RPMI8226 (cell line): ENCODE data around the gene MYO9B.
A peak's percentile ranks its signal among the peaks of the same experiment; 100 is the strongest.

ENCODE experiments used
- DNase-seq: peaks from one replicate; pipeline ENCODE4 v3.0.0-alpha.2; 2015

MYO9B gene

DNA sequence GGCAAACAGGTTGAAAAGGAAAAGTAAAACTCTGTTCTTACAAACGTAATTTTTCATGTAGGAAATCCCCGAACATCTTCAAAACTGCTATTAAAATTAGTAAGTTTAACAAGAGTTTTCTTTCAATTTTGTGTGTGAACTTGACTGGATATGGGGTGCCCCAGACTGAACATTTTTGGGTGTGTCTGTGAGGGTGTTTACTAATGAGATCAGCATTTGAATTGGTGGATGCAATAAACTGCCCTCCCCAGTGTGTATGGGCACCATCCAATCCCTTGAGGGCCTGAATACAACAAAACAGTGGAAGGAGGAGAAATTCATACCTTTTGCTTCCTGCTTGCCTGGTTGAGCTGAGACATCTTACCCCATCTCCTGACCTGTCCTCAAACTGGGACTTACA, 12.1 kb upstream of the MYO9B start:
- DNase-seq: no peak

DNA sequence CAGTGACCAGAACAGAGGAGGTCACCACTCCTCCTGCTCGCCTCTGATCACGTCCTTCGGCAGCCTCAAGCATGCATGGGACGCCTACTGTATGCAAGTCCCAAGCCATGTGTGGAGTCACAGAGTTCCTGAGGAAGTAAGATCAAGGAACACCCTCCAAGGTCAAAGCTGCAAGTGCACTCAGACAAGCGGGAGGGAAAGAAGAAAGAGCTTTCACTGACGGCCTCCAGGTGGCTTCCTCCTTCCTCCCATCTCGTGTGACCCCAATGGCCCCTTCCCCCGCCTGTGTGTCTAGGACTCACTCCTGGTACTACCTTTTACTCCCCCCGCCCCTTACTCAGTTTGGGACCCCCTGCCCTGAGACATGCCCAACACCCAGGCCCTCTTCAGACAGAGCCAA, 6.4 kb upstream of the MYO9B start:
- no peak for DNase-seq

DNA sequence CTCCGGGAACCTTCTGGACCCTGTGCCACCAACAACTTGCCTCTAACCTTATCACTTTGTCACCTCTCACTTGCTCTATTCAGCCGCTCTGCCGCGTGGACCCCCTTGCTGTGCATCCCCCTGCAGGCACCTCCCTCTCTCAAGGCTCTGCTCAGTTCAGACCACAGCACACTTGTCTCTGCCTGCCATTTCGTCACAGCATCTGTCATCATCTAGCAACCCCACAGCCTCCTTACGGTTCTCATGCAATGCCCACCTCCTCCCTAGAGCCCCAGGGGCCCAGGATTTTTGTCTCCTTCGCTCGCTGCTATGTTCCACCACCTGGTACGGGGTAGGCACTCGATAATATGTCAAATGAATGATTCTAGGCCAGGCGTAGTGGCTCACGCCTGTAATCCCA, 5.2 kb upstream of the MYO9B start:
- no peak for DNase-seq

GRCh38 chr19:17070912-17071311, 4.7 kb upstream of the MYO9B start:
- no peak for DNase-seq

GRCh38 chr19:17073869-17074633, 1.5 kb upstream of the MYO9B start:
- DNase-seq: peak; percentile 85

- DNase-seq: no peak
Observed at GRCh38 chr19:17074634-17075034, 943 bp upstream of the MYO9B start.

DNA sequence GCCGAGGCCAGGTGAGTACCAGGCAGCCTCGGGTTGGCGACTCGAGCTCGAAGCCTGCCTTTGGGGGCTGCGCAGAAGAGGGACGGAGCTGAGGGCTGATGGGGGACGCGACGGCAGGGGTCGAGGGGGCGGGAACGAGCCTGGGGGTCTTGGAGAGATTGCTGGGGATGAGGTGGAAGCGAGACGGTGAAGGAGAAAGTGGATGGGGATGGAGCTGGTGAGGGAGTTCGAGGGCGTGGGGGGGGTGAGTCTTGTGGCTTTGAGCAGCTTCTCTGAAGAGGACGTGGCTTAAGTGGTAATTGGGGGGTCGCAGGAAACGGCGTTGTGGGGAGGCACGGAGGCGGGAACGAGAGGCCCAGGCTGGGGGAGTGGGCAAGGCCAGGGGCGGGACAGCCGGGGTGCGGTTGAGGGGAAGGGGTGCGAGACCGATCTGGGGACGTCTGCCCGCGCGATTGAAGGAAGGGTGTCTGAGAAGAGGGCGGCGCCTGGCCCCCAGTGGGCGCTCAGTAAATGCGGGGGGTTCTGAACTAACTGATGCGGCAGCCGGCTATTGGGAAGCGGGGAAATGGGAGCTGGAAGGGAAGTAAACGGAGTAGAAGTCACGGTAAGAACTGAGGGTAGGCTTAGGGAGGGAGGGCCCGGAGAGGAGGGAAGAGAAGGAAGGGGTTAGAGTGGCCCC, 426 bp downstream of the MYO9B start:
- peak; percentile 35 for DNase-seq

DNA sequence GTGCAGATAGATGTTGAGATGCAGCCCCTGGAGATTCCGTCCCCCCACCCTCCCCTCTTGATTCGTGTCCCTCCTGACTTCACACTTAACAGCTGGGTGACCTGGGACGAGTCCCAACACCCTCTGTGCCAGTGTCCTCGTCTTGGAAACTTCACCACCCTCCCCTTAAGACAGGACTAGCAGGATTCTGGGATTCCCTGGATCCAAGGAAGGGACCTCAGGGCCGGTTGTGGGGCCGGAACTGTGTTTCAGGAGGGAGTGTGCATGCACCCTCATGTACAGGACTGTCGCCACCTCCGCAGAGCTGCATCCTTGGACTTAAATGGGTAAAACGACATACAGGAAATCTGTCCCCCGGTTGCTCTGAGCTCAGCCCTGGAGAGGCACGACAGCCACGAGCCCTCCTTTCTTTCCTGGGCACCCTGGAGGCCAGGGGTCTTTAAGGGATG, 990 bp downstream of the MYO9B start:
- DNase-seq: no peak

GRCh38 chr19:17077447-17078028, 2.0 kb downstream of the MYO9B start:
- no peak for DNase-seq

DNA sequence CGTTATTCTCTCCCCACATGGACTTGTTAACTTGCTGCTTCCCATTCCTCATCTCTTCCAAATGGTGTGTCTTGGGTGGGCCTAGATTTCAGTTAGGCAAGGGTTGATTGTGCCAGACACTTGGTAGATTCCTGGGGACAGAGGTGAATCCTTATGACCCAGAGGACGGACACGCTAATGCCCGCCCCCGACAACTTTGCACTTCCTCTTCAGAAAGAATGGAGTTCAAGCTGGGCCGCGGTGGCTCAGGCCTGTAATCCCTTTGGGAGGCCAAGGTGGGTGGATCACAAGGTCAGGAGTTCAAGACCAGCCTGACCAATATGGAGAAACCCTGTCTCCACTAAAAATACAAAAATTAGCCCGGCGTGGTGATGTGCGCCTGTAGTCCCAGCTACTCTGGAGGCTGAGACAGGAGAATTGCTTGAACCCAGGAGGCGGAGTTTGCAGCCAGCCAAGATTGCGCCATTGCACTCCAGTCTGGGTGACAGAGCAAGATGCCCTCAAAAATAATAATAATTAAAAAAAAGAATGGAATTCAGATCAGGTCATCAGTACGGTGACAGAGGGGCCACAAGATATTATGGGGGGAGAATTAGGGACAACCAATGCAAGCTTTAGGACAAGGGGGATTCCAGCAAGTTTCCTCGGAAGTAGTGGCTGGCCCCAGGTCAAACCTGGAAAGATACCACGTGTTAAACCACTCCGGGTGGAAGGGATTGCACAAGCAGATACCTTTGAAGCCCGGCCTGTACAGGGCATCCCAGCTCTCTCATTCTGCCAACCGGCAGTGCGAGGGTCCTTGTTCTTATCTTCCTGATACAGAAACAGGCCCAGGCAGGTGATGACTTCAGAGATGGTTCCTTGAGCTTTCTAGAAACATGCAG, 2.7 kb downstream of the MYO9B start:
- no peak for DNase-seq

- no peak for DNase-seq
Observed at GRCh38 chr19:17078920-17079709, 3.5 kb downstream of the MYO9B start.

GRCh38 chr19:17079710-17080439, 4.3 kb downstream of the MYO9B start:
- peak; percentile 78 for DNase-seq

DNA sequence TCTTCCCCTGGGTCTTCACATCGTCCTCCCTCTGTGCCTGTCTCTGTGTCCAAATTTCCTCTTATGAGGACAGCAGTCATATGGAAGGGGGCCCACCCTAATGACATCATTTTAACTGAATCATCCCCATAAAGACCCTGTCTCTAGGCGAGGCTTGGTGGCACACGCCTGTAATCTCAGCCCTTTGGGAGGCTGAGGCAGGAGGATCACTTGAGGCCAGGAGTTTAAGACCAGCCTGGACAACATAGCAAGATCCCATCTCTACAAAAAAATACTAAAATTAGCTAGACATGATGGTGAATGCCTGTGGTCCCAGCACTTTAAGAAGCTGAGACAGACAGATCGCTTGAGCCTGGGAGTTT, 4.8 kb downstream of the MYO9B start:
- DNase-seq: no peak

DNA sequence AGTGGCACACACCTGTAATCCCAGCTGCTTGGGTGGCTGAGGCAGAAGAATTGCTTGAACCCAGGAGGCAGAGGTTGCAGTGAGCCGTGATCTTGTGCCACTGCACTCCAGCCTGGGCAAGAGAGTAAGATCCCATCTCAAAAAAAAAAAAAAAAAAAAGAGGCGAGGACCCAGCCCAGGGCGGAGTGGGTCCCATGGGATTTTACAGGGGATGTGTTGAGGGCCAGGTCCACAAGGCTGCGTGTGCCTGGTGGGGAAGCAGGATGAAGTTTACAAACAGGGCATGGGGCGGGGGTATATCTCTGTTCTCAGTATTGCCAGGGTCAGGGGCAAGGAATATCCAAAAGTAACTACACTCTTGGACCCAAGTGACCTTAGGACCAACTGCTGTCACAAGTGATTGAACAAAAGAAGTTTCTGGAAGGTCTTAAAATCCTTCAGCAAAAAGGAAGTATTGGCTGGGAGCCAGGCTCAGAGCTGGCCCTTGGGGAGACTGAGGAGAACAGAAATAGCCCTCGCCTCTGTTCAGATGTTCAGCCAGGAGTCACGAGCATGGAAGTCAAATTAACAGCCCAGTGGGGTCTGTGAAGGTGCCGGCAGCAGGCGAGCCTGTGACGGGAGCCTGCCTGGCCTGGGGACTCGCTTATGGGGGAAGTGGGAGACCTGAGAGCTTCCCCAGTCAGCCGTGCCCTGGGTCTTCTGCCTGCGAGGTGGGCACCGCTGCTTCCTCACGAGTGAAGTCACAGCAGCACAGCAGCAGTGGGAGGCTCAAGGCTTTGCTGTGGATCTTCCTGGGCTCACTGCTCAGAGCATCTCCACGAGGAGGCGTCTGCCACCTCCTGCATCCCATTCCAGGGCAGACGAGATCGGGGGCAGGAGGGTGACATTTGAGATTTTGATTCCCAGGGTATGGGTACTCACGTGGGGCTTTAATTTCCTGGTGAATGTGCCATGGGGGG, 6.4 kb downstream of the MYO9B start:
- DNase-seq: no peak

- no peak for DNase-seq
Observed at GRCh38 chr19:17086120-17086519, 10.5 kb downstream of the MYO9B start.

DNA sequence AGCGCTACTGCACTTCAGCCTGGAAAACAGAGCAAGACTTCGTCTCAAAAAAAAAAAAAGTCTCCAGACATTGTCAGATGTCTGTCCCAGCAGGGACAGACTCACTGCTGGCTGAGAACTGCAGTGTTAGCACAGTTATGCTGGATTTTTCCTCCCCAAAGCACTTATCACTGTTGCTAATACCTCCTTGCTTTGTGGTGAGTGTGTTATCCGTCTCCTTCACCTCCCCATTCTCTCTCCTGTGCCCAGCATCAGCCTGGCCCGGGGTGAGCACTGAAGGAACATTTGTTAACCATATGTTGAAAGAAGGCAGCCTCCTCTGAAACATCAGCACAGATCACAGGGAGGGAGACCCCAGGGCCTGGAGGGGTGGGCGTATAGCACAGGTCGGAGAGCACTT, 11.3 kb downstream of the MYO9B start:
- DNase-seq: no peak

DNA sequence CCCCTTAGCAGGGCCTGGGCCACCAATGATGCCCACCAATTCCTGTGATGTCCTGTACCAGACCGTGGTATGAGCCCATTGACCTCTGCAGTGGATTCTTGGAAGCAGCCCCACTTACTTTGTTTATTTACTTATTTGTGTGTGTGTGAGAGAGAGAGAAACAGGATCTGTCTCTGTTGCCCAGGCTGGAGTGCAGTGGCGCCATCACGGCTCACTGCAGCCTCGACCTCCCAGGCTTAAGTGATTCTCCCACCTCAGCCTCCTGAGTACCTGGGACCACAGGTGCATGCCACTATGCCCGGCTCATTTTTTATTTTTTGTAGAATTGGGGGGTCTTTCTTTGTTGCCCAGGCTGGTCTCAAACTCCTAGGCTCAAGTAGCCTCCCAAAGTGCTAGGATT, 13.0 kb downstream of the MYO9B start:
- DNase-seq: no peak

DNA sequence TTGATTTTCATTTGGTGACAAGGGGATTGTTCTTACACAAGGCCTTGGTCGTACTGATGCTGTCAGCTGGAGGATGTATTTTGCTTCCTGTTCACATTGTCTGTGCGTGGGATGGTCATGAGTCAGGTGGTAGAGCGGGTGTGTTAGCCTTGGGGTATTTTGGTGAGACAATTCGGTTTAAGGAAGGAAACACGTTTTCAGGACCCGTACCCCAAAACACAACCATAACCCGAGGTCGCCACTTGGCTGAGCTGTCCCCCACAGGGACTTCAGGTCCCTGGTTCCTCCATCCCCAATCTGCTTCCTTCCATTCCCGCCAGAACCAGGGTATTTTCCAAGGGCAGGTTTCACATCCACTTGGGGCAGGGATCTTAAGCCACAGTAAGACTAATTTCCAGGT, 15.0 kb downstream of the MYO9B start:
- DNase-seq: no peak

DNA sequence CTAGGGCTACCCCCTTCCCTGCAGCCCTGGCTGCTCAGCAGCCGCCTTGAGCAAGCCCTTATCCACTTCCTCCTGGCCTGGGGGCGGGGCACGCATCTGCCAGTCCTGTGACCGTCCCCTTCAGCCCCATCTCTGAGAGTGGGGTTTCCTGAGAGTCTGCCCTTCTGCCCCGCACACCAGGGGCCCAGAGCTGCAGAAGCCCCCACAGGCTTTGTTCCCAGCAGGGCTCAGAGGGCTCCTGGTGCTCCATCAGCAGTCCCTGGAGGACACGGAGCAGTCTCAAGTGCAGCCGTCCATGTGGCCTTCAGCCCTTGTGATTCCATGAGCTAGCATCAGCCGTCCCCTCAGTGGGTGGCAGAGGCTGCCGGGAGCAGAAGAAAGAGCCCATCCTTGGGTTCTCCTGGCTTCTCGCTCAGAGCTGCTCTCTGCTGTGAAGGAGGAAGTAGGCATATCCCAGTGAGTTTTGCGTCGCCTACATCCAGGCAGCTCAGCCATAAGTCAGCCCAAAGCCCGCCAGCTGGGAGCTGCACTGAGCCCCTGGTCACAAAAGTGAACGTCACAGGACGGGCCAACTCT, 16.3 kb downstream of the MYO9B start:
- no peak for DNase-seq

- DNase-seq: no peak
Observed at GRCh38 chr19:17092696-17093095, 17.1 kb downstream of the MYO9B start.
